ENCODE data around the gene ZNF808. TPM values are rescaled to one million over a fixed set of nuclear protein-coding genes. Genes with fewer than 3 reads are reported as not detected.
"Not testable (repeated sequence)": the region's sequence is repeated elsewhere in the genome, so short reads cannot be mapped to it uniquely, and the experiment has no call there.

ZNF808 gene
- total RNA-seq (2014; rRNA removed; shearing (Covaris generic); ENCODE audit: low replicate concordance), result 31.5 and 39.7 TPM in 2 replicates

DNA sequence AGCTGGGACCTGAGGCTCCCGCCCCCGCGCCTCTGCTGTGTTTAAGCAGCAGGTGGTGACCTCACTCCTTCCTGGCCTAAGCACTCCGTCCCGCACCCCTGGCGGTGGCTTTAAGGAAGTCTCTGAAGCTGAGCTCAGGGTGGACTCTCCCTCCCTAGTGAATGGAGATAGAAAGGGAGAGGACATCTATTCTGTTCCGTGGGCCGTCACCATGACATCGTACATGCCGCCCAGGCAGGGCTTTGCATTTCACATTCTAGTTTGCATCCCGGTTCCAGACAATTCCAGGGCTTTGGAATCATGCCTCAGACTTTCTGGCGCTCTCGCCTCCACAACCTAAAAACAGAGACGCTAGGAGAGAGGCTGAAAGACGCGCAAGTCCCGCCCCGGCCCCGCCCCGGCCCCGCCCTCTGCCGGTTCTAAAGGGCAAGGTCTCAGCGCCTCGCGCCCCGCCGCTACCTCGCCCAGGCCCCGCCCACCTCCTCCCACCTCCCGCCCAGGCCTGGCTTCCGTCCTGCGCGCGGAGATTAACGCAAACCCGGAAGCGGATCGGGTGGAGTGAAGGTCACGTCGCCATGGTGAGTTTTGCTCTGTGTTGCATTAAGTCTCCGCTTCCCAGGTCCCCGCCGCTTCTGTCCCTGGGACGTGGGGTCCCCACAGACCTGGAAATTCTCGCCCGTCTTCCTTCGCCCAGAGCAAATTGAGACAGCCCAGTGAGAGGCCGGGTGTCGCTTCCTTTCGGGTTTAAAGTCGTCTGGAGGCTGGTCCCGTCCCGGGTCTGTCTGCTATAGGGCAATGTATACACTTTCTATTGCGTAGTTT lies at the start of gene ZNF808:
Gene ZNF808, plus strand, starts transcription at position 535 of the 822 bp plus-strand sequence. CDS start 15,617 bp downstream, outside the sequence.
- H3K27me3 ChIP-seq (ENCODE audit: low read length), result no peaks in the 10 kb centered on the region
- H3K4me2 ChIP-seq (ENCODE audit: low read depth, low read length, poor library complexity, severe bottlenecking), result peak within 1 kb of the TSS; percentile 97
- peak within 1 kb of the TSS; percentile 100 for H2AFZ ChIP-seq (ENCODE audit: low read length)
- peak within 1 kb of the TSS; percentile 91 for H3K4me3 ChIP-seq (ENCODE audit: low read length)
- H3K9ac ChIP-seq (ENCODE audit: low read length), result peak within 1 kb of the TSS; percentile 81
- H3K4me1 ChIP-seq (ENCODE audit: low read length), result peaks cover 19% of the 10 kb centered on the region
- no peaks in the 10 kb centered on the region for H3K9me2 ChIP-seq (replicated peaks; ENCODE audit: insufficient read depth, low read length)
- peak within 1 kb of the TSS; percentile 51 for H3K27ac ChIP-seq (ENCODE audit: low read length)
- peaks cover 47% of the 10 kb centered on the region for H3K79me2 ChIP-seq (ENCODE audit: low read length)
- peak; percentile 99 for DNase-seq
- H4K20me1 ChIP-seq (ENCODE audit: insufficient read depth, low read depth, low read length), result no peaks in the 10 kb centered on the region
- H3K9me3 ChIP-seq (ENCODE audit: low read length), result 0 out of 2 replicates have a peak, but pooled peaks cover 4% of the 10 kb centered on the region
- H3K36me3 ChIP-seq (ENCODE audit: insufficient read depth, low read length), result peaks cover 20% of the 10 kb centered on the region

DNA sequence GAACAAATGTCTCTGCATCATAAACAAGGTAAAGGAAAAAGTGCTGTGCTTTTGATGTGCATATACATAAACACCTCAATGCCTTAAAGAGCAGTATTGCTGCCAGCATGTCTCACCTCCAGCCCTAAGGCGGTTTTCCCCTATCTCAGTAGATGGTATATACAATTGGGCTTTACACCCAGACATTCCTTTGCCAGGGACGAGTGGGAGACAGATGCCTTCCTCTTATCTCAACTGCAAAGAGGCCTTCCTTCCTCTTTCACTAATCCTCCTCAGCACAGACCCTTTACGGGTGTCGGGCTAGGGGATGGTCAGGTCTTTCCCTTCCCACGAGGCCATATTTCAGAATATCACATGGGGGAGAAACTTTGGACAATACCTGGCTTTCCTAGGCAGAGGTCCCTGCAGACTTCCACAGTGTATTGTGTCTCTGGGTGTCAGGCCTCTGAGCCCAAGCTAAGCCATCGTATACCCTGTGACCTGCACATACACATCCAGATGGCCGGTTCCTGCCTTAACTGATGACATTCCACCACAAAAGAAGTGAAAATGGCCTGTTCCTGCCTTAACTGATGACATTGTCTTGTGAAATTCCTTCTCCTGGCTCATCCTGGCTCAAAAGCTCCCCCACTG lies 43.2 kb upstream of the ZNF808 start:
- not testable (repeated sequence) for H2AFZ ChIP-seq (ENCODE audit: low read length); H3K79me2 ChIP-seq (ENCODE audit: low read length); H3K36me3 ChIP-seq (ENCODE audit: insufficient read depth, low read length); H3K4me1 ChIP-seq (ENCODE audit: low read length); H4K20me1 ChIP-seq (ENCODE audit: insufficient read depth, low read depth, low read length); H3K27me3 ChIP-seq (ENCODE audit: low read length); H3K27ac ChIP-seq (ENCODE audit: low read length); H3K9ac ChIP-seq (ENCODE audit: low read length); H3K4me2 ChIP-seq (ENCODE audit: low read depth, low read length, poor library complexity, severe bottlenecking); H3K9me2 ChIP-seq (replicated peaks; ENCODE audit: insufficient read depth, low read length); H3K4me3 ChIP-seq (ENCODE audit: low read length); DNase-seq
- H3K9me3 ChIP-seq (ENCODE audit: low read length), result peaks cover 22% of the 10 kb centered on the region

DNA sequence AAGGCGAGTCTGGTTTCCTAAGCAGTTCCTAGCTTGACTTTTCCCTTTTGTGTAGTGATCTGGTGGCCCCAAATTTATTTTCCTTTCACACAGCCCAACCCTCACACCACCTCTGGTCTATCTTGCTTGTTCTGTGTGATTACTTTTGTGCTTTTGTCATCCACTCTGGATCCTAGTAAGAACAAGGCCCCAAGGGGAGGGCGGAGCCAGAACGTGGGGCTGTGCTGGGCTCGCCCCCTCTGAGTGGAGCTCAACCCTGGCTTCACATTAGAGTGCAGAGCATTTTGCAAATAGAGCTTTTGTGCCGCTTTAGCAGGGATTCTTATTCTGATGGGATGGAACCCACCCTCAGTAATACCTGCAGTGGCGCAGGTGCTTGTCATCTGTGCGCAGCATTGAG lies 42.4 kb upstream of the ZNF808 start:
- H3K9me2 ChIP-seq (replicated peaks; ENCODE audit: insufficient read depth, low read length); DNase-seq; H3K36me3 ChIP-seq (ENCODE audit: insufficient read depth, low read length); H3K4me3 ChIP-seq (ENCODE audit: low read length); H2AFZ ChIP-seq (ENCODE audit: low read length); H3K79me2 ChIP-seq (ENCODE audit: low read length); H3K9ac ChIP-seq (ENCODE audit: low read length); H3K4me2 ChIP-seq (ENCODE audit: low read depth, low read length, poor library complexity, severe bottlenecking); H3K4me1 ChIP-seq (ENCODE audit: low read length); H3K27me3 ChIP-seq (ENCODE audit: low read length); H4K20me1 ChIP-seq (ENCODE audit: insufficient read depth, low read depth, low read length); H3K27ac ChIP-seq (ENCODE audit: low read length): not testable (repeated sequence)
- H3K9me3 ChIP-seq (ENCODE audit: low read length), result peaks cover 21% of the 10 kb centered on the region

DNA sequence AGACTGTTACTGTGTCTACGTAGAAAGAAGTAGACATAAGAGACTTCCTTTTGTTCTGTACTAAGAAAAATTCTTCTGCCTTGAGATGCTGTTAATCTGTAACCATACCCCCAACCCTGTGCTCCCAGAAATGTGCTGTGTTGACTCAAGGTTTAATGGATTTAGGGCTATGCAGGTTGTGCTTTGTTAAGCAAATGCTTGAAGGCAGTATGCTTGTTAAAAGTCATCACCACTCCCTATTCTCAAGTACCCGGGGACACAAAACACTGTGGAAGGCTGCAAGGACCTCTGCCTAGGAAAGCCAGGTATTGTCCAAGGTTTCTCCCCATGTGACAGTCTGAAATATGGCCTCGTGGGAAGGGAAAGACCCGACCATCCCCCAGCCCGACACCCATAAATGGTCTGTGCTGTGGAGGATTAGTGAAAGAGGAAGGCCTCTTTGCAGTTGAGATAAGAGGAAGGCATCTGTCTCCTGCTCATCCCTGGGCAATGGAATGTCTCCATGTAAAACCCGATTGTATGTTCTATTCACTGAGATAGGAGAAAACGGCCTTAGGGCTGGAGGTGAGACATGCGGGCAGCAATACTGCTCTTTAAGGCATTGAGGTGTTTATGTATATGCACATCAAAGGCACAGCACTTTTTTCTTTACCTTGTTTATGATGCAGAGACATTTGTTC lies 41.8 kb upstream of the ZNF808 start:
- H3K9ac ChIP-seq (ENCODE audit: low read length); H3K4me3 ChIP-seq (ENCODE audit: low read length); H3K9me2 ChIP-seq (replicated peaks; ENCODE audit: insufficient read depth, low read length); H3K27ac ChIP-seq (ENCODE audit: low read length); DNase-seq; H3K36me3 ChIP-seq (ENCODE audit: insufficient read depth, low read length); H3K27me3 ChIP-seq (ENCODE audit: low read length); H3K79me2 ChIP-seq (ENCODE audit: low read length); H2AFZ ChIP-seq (ENCODE audit: low read length); H4K20me1 ChIP-seq (ENCODE audit: insufficient read depth, low read depth, low read length); H3K4me2 ChIP-seq (ENCODE audit: low read depth, low read length, poor library complexity, severe bottlenecking); H3K4me1 ChIP-seq (ENCODE audit: low read length): not testable (repeated sequence)
- peaks cover 17% of the 10 kb centered on the region for H3K9me3 ChIP-seq (ENCODE audit: low read length)

DNA sequence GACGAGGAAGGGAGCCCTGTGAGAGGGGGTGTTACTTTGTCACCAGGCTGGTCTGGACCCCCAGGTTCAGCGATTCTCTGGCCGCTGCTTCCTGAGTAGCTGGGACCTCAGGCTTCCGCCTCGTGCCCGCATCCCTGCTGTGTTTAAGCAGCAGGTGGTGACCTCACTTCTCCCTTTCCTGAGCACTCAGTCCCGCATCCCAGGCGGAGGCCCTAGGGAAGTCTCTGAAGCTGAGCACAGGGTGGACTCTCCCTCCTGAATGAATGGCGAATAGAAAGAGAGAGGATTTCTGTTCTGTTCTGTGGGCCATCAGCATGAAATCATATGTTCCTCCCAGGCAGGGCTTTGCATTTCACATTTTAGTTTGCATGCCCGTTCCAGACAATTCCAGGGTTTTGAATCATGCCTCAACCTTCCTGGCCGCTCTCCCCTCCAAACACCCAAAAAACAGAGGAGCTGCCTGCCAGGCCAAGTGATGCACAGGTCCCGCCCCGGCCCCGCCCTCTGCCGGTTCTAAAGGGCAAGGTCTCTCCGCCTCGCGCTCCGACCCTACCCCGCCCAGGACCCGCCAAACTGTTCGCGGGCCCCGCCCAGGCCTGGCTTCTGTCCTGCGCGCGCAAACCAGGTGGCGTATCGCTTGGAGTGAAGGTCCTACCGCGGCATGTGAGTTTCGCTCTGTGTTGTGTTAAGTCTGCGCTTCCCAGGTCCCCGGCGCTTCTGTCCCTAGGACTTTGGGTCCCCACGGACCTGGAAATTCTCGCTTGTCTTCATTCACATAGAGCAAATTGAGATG lies 35.1 kb upstream of the ZNF808 start:
- Histone ChIP-seq H3K9me2 (replicated peaks; ENCODE audit: insufficient read depth, low read length) (no peaks in the 10 kb centered on the region), H3K9me3 (ENCODE audit: low read length) (peaks cover 8% of the 10 kb centered on the region; the same call in 1 of the 2 replicates), H3K27me3 (ENCODE audit: low read length) (no peaks in the 10 kb centered on the region), H3K4me2 (ENCODE audit: low read depth, low read length, poor library complexity, severe bottlenecking) (no peak overlapping the region), H3K79me2 (ENCODE audit: low read length) (no peaks in the 10 kb centered on the region), H3K27ac (ENCODE audit: low read length) (no peak overlapping the region), H3K9ac (ENCODE audit: low read length) (no peak overlapping the region), H2AFZ (ENCODE audit: low read length) (no peak overlapping the region), H3K4me1 (ENCODE audit: low read length) (no peaks in the 10 kb centered on the region), H3K36me3 (ENCODE audit: insufficient read depth, low read length) (no peaks in the 10 kb centered on the region), H4K20me1 (ENCODE audit: insufficient read depth, low read depth, low read length) (no peaks in the 10 kb centered on the region), H3K4me3 (ENCODE audit: low read length) (no peak overlapping the region)
- DNase-seq, result no peak

DNA sequence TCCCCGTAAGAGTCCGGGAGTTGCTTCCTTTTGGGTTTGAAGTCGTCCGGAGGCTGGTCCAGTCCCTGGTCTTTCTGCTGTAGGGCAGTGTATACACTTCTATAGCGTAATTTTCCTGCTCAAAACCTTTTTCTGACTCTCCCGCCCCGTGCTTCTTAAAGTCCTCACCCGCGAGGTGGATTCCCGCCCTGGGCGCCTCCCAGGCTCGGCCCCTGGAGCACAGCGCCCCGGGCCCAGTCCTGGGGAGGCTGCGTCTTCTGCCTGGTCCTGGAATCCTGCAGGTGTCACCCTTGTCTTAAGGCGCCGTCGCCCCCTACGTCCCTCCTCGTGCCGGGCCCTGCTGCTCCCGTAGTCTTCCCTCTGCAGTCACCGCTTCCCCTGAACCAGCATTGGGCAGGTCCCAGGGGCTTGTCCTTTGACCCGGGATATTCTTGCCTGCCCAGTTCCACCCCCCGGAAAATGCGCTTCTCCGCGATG lies 34.4 kb upstream of the ZNF808 start:
- Histone ChIP-seq H3K27me3 (ENCODE audit: low read length) (no peaks in the 10 kb centered on the region), H3K27ac (ENCODE audit: low read length) (no peak overlapping the region), H3K9ac (ENCODE audit: low read length) (no peak overlapping the region), H3K4me1 (ENCODE audit: low read length) (no peaks in the 10 kb centered on the region), H2AFZ (ENCODE audit: low read length) (no peak overlapping the region), H3K79me2 (ENCODE audit: low read length) (no peaks in the 10 kb centered on the region), H3K9me3 (ENCODE audit: low read length) (peaks cover 8% of the 10 kb centered on the region; the same call in 1 of the 2 replicates), H3K9me2 (replicated peaks; ENCODE audit: insufficient read depth, low read length) (no peaks in the 10 kb centered on the region), H3K36me3 (ENCODE audit: insufficient read depth, low read length) (no peaks in the 10 kb centered on the region), H4K20me1 (ENCODE audit: insufficient read depth, low read depth, low read length) (no peaks in the 10 kb centered on the region), H3K4me3 (ENCODE audit: low read length) (no peak overlapping the region), H3K4me2 (ENCODE audit: low read depth, low read length, poor library complexity, severe bottlenecking) (no peak overlapping the region)
- DNase-seq, result no peak

DNA sequence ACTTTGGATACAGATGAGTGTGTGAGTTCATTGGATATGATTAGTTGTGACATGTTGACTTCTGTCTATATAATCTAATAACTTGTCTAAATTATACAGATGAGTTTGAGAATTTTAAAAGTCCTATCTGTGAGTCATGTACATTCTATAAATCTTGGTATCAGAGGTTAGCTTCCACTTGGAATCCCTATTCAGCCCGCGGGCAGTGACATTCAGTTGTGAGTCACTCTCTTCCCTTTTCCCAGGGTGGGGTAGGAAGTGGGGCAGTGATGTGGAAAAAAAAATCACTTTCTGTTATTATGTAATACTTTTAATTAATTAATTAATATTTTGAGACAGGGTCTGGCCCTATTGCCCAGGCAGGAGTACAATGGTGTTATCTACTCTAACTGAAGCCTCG lies 33.0 kb upstream of the ZNF808 start:
- H3K79me2 ChIP-seq (ENCODE audit: low read length), result no peaks in the 10 kb centered on the region
- H3K27ac ChIP-seq (ENCODE audit: low read length), result no peak overlapping the region
- no peaks in the 10 kb centered on the region for H3K27me3 ChIP-seq (ENCODE audit: low read length)
- no peak overlapping the region for H3K4me2 ChIP-seq (ENCODE audit: low read depth, low read length, poor library complexity, severe bottlenecking)
- H3K36me3 ChIP-seq (ENCODE audit: insufficient read depth, low read length), result no peaks in the 10 kb centered on the region
- H3K4me1 ChIP-seq (ENCODE audit: low read length), result no peaks in the 10 kb centered on the region
- no peak overlapping the region for H3K4me3 ChIP-seq (ENCODE audit: low read length)
- H2AFZ ChIP-seq (ENCODE audit: low read length), result no peak overlapping the region
- peaks cover 4% of the 10 kb centered on the region; the same call in 1 of the 2 replicates for H3K9me3 ChIP-seq (ENCODE audit: low read length)
- no peaks in the 10 kb centered on the region for H4K20me1 ChIP-seq (ENCODE audit: insufficient read depth, low read depth, low read length)
- no peak for DNase-seq
- no peak overlapping the region for H3K9ac ChIP-seq (ENCODE audit: low read length)
- no peaks in the 10 kb centered on the region for H3K9me2 ChIP-seq (replicated peaks; ENCODE audit: insufficient read depth, low read length)

Data from Karpas-422 (cell line).